ENCODE measurements around the gene SOX10.
A peak's percentile ranks its signal among the peaks of the same experiment; 100 is the strongest.

Gene SOX10

GRCh38 chr22:38018938-38019827 lies 34.8 kb upstream of the SOX10 start:
- ATAC-seq, result no peak
- peak overlapping the region; percentile 58 for H3K27ac Mint-ChIP-seq
- DNase-seq (ENCODE audit: low spot score in 2 of 2), result no peak
- H3K9me3 Mint-ChIP-seq, result no peaks in the 10 kb centered on the region
- H3K4me1 Mint-ChIP-seq, result peaks cover 14% of the 10 kb centered on the region
- H3K36me3 Mint-ChIP-seq, result no peaks in the 10 kb centered on the region
- no peak overlapping the region for H3K4me3 Mint-ChIP-seq

DNA sequence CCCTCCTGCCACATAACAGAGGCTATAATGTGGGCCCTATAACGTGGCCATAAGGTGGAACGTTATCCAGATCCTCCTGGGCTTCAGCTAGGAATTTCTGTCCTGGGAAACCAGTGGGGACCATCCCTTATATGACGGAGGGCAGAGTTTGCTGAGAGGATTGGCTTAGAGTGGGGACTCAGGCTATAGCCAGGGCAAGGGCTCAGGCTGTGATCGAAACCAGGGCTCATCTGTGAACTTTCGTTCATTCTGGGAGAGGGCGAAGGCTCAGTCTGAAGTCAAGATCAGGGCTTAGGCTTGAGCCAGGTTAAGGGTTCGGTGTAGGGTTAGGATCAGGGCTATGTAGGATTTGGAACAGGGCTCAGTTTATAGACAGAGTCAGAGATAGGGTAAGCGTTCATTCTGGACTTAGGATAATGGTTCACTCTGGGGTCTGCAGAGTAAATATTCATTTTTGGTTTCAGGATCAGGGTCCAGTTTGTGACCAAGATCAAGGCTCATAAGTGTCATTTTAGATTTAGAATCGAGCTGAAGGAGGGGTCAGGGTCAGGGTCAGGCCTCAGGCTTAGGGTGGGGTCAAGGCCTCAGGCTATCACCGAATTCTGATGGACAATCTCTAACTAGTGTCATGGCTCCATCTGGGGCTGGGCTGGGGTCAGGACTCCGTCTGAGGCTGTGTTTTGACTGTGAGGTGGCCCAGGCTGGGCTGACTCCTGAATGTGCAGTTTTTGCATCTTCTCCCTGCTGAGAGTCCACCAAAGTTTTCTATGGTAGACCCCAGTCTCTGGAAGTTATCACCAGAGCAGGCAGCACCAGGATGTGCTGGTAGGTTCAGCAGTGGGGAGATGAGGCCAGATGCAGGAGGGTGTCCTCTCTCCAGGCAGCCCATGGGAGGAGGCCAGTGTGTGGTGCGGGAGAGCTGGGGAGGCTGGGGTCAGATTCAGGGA lies 33.9 kb upstream of the SOX10 start:
- Mint-ChIP-seq H3K4me1 (peaks cover 14% of the 10 kb centered on the region), H3K27ac (peak overlapping the region; percentile 58), H3K9me3 (no peaks in the 10 kb centered on the region), H3K4me3 (no peak overlapping the region), H3K36me3 (no peaks in the 10 kb centered on the region)
- ATAC-seq (no peak), DNase-seq (ENCODE audit: low spot score in 2 of 2) (no peak)

DNA sequence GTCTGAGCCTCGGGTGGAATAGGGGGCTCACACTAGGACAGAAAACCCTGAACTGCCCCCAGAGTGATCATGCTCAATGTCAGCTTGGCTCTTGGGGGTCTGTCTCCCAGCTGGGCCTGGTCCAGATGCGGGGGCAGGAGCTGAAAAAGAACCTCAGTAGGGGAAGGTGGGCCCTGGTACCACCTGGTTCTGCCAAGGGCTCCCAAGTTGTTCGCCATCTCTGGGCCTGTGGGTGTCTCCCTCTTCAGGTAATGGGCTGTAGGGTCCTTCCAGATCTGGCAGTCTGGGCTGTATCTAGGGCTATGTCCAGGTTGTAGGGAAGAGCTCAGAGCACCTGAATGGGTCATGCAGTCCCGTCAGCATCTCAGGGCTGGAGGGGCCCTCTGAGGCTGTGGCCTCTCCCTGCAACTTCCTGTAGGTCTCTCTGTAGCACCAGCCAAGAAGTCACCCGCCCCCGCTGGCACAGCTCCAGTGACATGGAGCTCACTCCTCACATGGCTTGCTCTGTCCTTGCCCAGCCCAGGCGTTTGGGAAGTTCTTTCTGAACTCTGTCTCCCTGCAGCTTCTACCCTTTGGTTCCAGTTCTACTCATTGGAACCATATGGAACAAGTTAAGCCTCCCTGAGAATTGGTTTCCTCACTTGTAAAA lies 33.0 kb upstream of the SOX10 start:
- no peaks in the 10 kb centered on the region for H3K9me3 Mint-ChIP-seq
- peak overlapping the region; percentile 58 for H3K27ac Mint-ChIP-seq
- H3K4me3 Mint-ChIP-seq, result no peak overlapping the region
- no peak for DNase-seq (ENCODE audit: low spot score in 2 of 2)
- ATAC-seq, result peak; percentile 28
- H3K36me3 Mint-ChIP-seq, result no peaks in the 10 kb centered on the region
- peaks cover 14% of the 10 kb centered on the region for H3K4me1 Mint-ChIP-seq

DNA sequence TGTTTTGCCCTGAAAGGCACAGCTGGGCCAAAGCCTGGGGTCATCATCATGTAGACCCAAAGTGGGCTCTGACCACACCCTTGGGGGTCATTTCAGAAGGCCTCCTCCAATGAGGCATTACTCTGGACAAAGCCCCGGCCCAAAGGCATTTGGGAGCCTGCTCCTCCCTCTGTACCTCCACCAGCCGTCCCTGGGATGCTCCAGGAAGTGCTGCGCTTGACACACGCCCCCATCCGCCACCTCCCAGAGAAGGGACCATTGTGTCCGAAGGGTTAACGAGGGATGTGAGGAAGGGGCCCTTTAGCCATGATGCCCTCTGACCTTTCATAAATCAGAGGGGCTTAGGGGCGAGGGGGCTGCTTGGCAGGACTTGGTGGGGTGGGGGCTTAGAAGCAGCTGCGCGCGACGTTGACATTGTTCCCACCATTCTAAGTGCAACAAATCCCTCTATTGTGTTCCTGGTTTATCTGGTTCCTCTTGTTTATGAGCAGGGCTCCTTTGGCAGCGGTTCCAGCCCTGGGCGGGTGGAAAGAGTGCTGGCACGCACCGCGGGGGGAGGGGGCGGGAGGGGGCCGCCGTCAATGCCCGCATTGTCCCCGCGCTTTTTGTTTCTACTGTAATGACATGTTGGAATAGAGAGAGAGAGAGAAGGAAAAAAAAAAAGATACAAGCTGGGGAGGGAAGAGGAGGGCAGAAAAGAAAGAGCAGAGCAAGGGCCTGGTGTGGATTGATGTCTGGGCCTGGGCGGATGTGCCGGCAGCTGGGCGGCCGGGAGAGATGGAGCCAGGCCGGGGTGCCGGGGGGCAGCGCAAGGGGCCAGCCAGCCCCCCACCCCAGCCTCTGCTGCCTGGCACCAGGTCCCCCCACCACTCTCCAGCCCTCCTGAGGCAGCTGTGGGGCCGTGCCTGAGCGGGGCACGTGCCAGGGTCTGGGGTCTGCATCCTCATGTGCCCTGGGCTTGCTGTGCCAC lies 32.1 kb upstream of the SOX10 start:
- H3K9me3 Mint-ChIP-seq, result no peaks in the 10 kb centered on the region
- DNase-seq (ENCODE audit: low spot score in 2 of 2), result no peak
- no peak overlapping the region for H3K4me3 Mint-ChIP-seq
- ATAC-seq, result no peak
- H3K27ac Mint-ChIP-seq, result no peak overlapping the region
- H3K36me3 Mint-ChIP-seq, result no peaks in the 10 kb centered on the region
- H3K4me1 Mint-ChIP-seq, result peaks cover 14% of the 10 kb centered on the region

DNA sequence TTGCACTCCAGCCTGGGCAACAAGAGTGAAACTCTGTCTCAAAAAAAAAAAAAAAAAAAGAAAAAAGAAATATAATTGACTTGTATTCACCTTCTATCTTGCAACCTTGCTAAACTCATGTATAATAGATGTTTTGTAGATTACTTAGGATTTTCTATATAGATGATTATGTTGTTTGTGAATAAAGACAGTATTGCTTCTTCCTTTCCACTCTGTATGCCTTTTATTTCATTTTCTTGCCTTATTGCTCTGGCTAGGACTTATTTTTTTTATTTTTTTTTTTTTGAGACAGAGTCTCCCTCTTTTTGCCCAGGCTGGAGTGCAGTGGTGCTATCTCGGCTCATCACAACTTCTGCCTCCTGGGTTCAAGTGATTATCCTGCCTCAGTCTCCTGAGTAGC lies 29.7 kb upstream of the SOX10 start:
- no peaks in the 10 kb centered on the region for H3K9me3 Mint-ChIP-seq
- no peak overlapping the region for H3K27ac Mint-ChIP-seq
- no peak for ATAC-seq

GRCh38 chr22:38012604-38013072 lies 28.3 kb upstream of the SOX10 start:
- Mint-ChIP-seq H3K4me3 (no peak overlapping the region), H3K4me1 (peaks cover 22% of the 10 kb centered on the region), H3K36me3 (peaks cover 9% of the 10 kb centered on the region), H3K27ac (no peak overlapping the region), H3K9me3 (no peaks in the 10 kb centered on the region)
- ATAC-seq, result no peak
- no peak for DNase-seq (ENCODE audit: low spot score in 2 of 2)

More for the DNA sequence above, 29.7 kb upstream of the SOX10 start:
- Mint-ChIP-seq H3K36me3 (peaks cover 1% of the 10 kb centered on the region), H3K4me3 (no peak overlapping the region), H3K4me1 (peaks cover 23% of the 10 kb centered on the region)
- no peak for DNase-seq (ENCODE audit: low spot score in 2 of 2)

DNA sequence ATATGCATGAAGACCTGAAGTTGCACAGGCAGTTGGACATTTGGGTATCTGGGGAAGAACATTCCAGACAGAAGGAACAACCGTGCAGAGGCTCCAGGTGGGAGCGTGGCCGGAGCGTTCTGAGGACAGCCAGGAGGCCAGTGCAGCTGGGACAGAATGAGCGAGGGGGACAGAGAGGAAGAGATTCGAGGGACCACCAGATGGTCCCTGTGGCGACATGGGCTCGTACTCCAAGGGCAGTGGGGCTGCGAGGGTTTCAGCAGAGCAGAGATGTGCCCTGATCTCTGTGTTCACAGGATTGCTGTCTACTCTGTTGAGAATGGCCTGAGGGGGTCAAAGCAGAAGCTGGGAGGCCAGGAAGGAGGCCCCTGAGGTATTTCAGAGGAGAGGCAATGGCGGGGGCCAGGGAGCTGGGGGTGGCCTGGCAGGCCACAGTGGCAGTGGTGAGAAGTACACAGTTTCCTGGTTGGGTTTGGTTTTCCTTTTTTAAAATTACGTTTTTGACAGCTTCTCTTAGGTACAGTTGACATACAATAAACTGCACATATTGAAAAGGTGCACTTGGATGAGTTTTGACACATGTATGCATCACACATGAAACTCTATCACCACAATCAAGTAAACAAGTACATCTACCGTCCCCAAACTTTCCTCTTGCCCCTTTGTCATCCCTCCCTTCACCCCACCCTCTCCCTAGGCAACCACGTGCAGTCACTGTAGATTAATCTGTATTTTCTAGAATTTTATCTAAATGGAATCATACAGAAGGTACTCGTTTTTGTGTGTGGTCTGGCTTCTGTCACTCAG lies 24.8 kb upstream of the SOX10 start:
- Mint-ChIP-seq H3K9me3 (no peaks in the 10 kb centered on the region), H3K4me1 (peaks cover 24% of the 10 kb centered on the region)
- peak; percentile 72 for ATAC-seq

GRCh38 chr22:38007330-38007902 lies 23.1 kb upstream of the SOX10 start:
- Mint-ChIP-seq H3K4me1 (peaks cover 27% of the 10 kb centered on the region), H3K36me3 (peaks cover 9% of the 10 kb centered on the region), H3K27ac (peak overlapping the region; percentile 29), H3K9me3 (no peaks in the 10 kb centered on the region), H3K4me3 (no peak overlapping the region)
- DNase-seq (ENCODE audit: low spot score in 2 of 2) (no peak), ATAC-seq (no peak)

More for the DNA sequence above, 24.8 kb upstream of the SOX10 start:
- H3K36me3 Mint-ChIP-seq, result peaks cover 9% of the 10 kb centered on the region
- H3K27ac Mint-ChIP-seq, result peak overlapping the region; percentile 93
- H3K4me3 Mint-ChIP-seq, result peak overlapping the region; percentile 39
- no peak for DNase-seq (ENCODE audit: low spot score in 2 of 2)

- ATAC-seq (no peak), DNase-seq (ENCODE audit: low spot score in 2 of 2) (no peak)
- H3K27ac Mint-ChIP-seq, result peak overlapping the region; percentile 29
- H3K36me3 Mint-ChIP-seq, result peaks cover 9% of the 10 kb centered on the region
- H3K4me3 Mint-ChIP-seq, result no peak overlapping the region
- H3K9me3 Mint-ChIP-seq, result no peaks in the 10 kb centered on the region
- H3K4me1 Mint-ChIP-seq, result peaks cover 27% of the 10 kb centered on the region
Measured at GRCh38 chr22:38006906-38007305, 22.6 kb upstream of the SOX10 start.

- ATAC-seq (no peak), DNase-seq (ENCODE audit: low spot score in 2 of 2) (no peak)
- Mint-ChIP-seq H3K4me3 (no peak overlapping the region), H3K9me3 (no peaks in the 10 kb centered on the region), H3K36me3 (peaks cover 9% of the 10 kb centered on the region), H3K4me1 (peaks cover 27% of the 10 kb centered on the region), H3K27ac (peak overlapping the region; percentile 19)
Measured at GRCh38 chr22:38005943-38006342, 21.6 kb upstream of the SOX10 start.

- DNase-seq (ENCODE audit: low spot score in 2 of 2) (no peak), ATAC-seq (peak; percentile 71)
- no peak overlapping the region for H3K4me3 Mint-ChIP-seq
- H3K9me3 Mint-ChIP-seq, result no peaks in the 10 kb centered on the region
- H3K4me1 Mint-ChIP-seq, result peaks cover 58% of the 10 kb centered on the region
- peak overlapping the region; percentile 92 for H3K27ac Mint-ChIP-seq
- no peaks in the 10 kb centered on the region for H3K36me3 Mint-ChIP-seq
Measured at GRCh38 chr22:37999640-38000272, 15.4 kb upstream of the SOX10 start.

DNA sequence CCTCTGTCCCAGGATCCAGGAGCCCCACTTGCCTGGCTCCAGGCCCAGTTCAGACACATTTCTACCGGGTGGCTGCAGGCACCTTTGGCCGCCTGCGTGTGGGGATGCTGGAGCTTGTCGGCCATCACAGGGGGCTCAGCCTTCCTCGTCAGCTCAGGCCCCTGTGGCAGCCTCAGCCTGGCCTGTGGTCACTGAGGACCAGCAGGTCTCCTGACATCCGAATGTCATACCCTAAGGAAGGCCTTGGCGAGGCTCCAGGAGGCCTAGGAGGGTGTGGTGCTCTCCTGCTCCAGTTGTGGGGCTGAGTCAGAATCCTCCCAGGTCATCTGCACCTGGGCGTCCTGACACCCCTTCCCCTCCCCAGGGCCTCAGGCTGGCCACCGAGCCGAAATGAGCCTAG lies 14.9 kb upstream of the SOX10 start:
- Mint-ChIP-seq H3K27ac (peak overlapping the region; percentile 92), H3K4me1 (peaks cover 57% of the 10 kb centered on the region), H3K9me3 (no peaks in the 10 kb centered on the region), H3K36me3 (no peaks in the 10 kb centered on the region), H3K4me3 (no peak overlapping the region)
- DNase-seq (ENCODE audit: low spot score in 2 of 2), result no peak
- no peak for ATAC-seq

DNA sequence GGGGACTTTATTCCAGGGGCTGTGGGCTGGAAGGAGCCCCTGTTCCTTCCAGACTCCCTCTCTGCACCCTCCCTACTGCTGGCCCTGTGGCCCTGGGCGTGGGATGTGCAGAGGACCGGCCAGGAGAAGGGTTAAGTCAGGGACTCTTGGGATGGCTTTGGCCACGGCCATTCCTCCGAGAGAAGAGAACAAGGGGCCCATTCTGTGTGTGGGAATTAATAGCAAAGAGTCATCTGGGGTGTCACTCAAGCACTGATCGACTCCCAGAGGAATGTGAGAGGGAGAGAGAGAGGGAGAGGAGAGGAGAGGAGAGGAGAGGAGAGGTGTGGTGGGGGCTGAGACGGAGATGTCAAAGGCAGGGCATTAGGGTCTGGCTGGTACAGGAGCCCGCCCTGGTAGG lies 14.2 kb upstream of the SOX10 start:
- Mint-ChIP-seq H3K27ac (peak overlapping the region; percentile 92), H3K9me3 (no peaks in the 10 kb centered on the region), H3K4me3 (no peak overlapping the region), H3K36me3 (no peaks in the 10 kb centered on the region), H3K4me1 (peaks cover 55% of the 10 kb centered on the region)
- no peak for ATAC-seq
- DNase-seq (ENCODE audit: low spot score in 2 of 2), result no peak
